ENCODE results near the gene DCLK1. TPM values are rescaled to one million over a fixed set of nuclear protein-coding genes. Genes with fewer than 3 reads are reported as not detected.

DCLK1 gene
- total RNA-seq, 1 experiment from 2014 or later: 0.10 TPM

- TF ChIP-seq, protein P1, sequence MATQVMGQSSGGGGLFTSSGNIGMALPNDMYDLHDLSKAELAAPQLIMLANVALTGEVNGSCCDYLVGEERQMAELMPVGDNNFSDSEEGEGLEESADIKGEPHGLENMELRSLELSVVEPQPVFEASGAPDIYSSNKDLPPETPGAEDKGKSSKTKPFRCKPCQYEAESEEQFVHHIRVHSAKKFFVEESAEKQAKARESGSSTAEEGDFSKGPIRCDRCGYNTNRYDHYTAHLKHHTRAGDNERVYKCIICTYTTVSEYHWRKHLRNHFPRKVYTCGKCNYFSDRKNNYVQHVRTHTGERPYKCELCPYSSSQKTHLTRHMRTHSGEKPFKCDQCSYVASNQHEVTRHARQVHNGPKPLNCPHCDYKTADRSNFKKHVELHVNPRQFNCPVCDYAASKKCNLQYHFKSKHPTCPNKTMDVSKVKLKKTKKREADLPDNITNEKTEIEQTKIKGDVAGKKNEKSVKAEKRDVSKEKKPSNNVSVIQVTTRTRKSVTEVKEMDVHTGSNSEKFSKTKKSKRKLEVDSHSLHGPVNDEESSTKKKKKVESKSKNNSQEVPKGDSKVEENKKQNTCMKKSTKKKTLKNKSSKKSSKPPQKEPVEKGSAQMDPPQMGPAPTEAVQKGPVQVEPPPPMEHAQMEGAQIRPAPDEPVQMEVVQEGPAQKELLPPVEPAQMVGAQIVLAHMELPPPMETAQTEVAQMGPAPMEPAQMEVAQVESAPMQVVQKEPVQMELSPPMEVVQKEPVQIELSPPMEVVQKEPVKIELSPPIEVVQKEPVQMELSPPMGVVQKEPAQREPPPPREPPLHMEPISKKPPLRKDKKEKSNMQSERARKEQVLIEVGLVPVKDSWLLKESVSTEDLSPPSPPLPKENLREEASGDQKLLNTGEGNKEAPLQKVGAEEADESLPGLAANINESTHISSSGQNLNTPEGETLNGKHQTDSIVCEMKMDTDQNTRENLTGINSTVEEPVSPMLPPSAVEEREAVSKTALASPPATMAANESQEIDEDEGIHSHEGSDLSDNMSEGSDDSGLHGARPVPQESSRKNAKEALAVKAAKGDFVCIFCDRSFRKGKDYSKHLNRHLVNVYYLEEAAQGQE (IDR thresholded peaks at IDR 0.05; ENCODE audit: low read depth): no peak
- TF ChIP-seq ELF1 (IDR thresholded peaks at IDR 0.05; ENCODE audit: borderline replicate concordance, low read depth) (no peak), FOSL1 (IDR thresholded peaks at IDR 0.05; ENCODE audit: low read depth) (peak; percentile 60), TCF7L2 (IDR thresholded peaks at IDR 0.05; ENCODE audit: borderline replicate concordance, extremely low read depth, insufficient read depth, insufficient read length) (peak; percentile 95), POLR2A (IDR thresholded peaks at IDR 0.05; ENCODE audit: borderline replicate concordance, extremely low read depth, insufficient read depth, insufficient read length) (no peak), JUND (IDR thresholded peaks at IDR 0.05) (peak; percentile 60), ZNF274 (IDR thresholded peaks at IDR 0.05; ENCODE audit: low read depth, low read length) (no peak)
- TF ChIP-seq, protein P2, sequence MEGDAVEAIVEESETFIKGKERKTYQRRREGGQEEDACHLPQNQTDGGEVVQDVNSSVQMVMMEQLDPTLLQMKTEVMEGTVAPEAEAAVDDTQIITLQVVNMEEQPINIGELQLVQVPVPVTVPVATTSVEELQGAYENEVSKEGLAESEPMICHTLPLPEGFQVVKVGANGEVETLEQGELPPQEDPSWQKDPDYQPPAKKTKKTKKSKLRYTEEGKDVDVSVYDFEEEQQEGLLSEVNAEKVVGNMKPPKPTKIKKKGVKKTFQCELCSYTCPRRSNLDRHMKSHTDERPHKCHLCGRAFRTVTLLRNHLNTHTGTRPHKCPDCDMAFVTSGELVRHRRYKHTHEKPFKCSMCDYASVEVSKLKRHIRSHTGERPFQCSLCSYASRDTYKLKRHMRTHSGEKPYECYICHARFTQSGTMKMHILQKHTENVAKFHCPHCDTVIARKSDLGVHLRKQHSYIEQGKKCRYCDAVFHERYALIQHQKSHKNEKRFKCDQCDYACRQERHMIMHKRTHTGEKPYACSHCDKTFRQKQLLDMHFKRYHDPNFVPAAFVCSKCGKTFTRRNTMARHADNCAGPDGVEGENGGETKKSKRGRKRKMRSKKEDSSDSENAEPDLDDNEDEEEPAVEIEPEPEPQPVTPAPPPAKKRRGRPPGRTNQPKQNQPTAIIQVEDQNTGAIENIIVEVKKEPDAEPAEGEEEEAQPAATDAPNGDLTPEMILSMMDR (IDR thresholded peaks at IDR 0.05 in 2 of 3, conservative IDR thresholded peaks at IDR 0.05 in 1 of 3; ENCODE audit: borderline replicate concordance in 1 of 3, insufficient read depth in 1 of 3, low read depth in 2 of 3, low read length in 2 of 3): no peak
- TF ChIP-seq, protein P3, sequence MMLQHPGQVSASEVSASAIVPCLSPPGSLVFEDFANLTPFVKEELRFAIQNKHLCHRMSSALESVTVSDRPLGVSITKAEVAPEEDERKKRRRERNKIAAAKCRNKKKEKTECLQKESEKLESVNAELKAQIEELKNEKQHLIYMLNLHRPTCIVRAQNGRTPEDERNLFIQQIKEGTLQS (IDR thresholded peaks at IDR 0.05): no peak
These were observed 275.6 kb downstream of the DCLK1 start (continued) for GRCh38 chr13:35855531-35856019.
